Esophagus squamous epithelium (tissue), 4 donors: ENCODE measurements around the gene MKS1.

ENCODE experiments used
- CTCF ChIP-seq, 6 experiments: fragments of 450-650 bp in 4 of 6; fragments of 200-600 bp in 2 of 6; sonication (generic) in 2 of 6; IDR thresholded peaks; one replicate each; pipeline ENCODE4 v1.5.1; 2016 to 2019; ENCODE audit warnings: antibody characterized with exemption in 6 of 6, mild to moderate bottlenecking in 4 of 6, moderate library complexity in 4 of 6
- POLR2A ChIP-seq, 4 donors: fragments of 450-650 bp; IDR thresholded peaks; one replicate each; pipeline ENCODE4 v1.6.1; 2017; ENCODE audit warnings: antibody characterized with exemption in 4 of 4, mild to moderate bottlenecking in 4 of 4, moderate library complexity in 3 of 4

- TF ChIP-seq CTCF (IDR thresholded peaks at IDR 0.05) (no peak), POLR2A (IDR thresholded peaks at IDR 0.05) (no peak)
Measured at GRCh38 chr17:58224315-58224714, 5.3 kb upstream of the MKS1 start.
